NCI-H524 treated with DMSO at 0.1 percent for 48 hours (cell line): Measurements from ENCODE around the gene LMOD1.
"Not testable (repeated sequence)": the region's sequence is repeated elsewhere in the genome, so short reads cannot be mapped to it uniquely, and the experiment has no call there.

ENCODE experiments used
- DNase-seq: peaks from one replicate; lab custom pipeline; 2025; lab: John Stamatoyannopoulos, UW

The LMOD1 gene

DNA sequence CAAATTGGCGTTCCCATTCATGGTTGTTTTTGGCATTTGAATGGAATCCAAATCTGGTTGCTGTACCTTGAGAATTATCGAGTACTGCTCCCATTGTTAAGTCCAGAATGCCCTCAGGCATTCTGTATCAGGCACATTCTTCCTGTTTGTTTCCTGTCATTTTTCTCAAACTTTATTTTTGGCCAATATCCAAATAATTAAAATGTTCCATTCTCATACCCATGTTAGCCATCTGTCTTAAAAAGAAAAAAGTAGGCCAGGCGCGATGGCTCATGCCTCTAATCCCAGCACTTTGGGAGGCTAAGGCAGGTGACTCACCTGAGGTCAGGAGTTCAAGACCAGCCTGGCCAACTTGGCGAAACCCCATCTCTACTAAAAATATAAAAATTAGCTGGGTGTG is 86.9 kb downstream of the LMOD1 start:
- no peak for DNase-seq

GRCh38 chr1:201856722-201857121 is 89.6 kb downstream of the LMOD1 start:
- DNase-seq: not testable (repeated sequence)

GRCh38 chr1:201851949-201852348 is 94.4 kb downstream of the LMOD1 start:
- no peak for DNase-seq

- DNase-seq: no peak
Measured at GRCh38 chr1:201850053-201850397, 96.3 kb downstream of the LMOD1 start.

GRCh38 chr1:201849372-201850052 is 96.8 kb downstream of the LMOD1 start:
- DNase-seq: no peak

- DNase-seq: no peak
Measured at GRCh38 chr1:201848230-201848629, 98.1 kb downstream of the LMOD1 start.

DNA sequence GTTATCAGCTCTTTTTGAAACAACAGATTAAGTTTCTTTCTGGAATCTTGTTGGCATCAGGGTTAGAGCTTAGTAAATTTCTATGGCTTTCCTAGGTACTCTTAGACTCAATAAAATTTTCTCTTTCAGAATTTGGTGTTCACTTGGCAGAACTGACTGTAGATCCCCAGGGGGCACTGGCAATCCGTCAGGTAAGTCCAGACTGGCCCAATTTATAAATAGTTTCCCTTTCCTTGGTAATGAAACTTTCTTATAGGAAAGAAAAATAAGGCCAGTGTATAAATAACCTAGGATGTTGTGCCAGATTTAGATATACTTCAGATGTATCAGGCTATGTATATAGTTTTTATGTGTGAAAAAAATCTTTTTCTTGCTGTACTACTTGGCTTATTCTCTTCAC is 99.2 kb downstream of the LMOD1 start:
- DNase-seq: no peak
